HEK293T (cell line): ENCODE data around the gene CDON.

Experiments
- BHLHE40 ChIP-seq: fragments of 450-650 bp; IDR thresholded peaks from 2 replicates; pipeline ENCODE4 v1.6.1; 2016; ENCODE audit warnings: mild to moderate bottlenecking, moderate library complexity, borderline replicate concordance
- ELF4 ChIP-seq: fragments of 450-650 bp; IDR thresholded peaks from 2 replicates; pipeline ENCODE4 v1.6.1; 2017; ENCODE audit warnings: antibody characterized with exemption
- FOXK2 ChIP-seq: fragments of 450-650 bp; IDR thresholded peaks from 2 replicates; pipeline ENCODE4 v1.6.1; 2016; ENCODE audit warnings: mild to moderate bottlenecking
- FOXM1 ChIP-seq: fragments of 450-650 bp; IDR thresholded peaks from 2 replicates; pipeline ENCODE4 v1.6.1; 2017; ENCODE audit warnings: mild to moderate bottlenecking, borderline replicate concordance
- HDGF ChIP-seq: fragments of 450-650 bp; IDR thresholded peaks from 2 replicates; pipeline ENCODE4 v1.6.1; 2017; ENCODE audit warnings: antibody characterized with exemption, borderline replicate concordance
- L3MBTL2 ChIP-seq: fragments of 450-650 bp; conservative IDR thresholded peaks from 2 replicates; pipeline ENCODE4 v1.6.1; 2016; ENCODE audit warnings: mild to moderate bottlenecking
- NFRKB ChIP-seq: fragments of 450-650 bp; IDR thresholded peaks from 2 replicates; pipeline ENCODE4 v1.6.1; 2016; ENCODE audit warnings: mild to moderate bottlenecking, moderate library complexity
- PKNOX1 ChIP-seq: fragments of 450-650 bp; IDR thresholded peaks from 2 replicates; pipeline ENCODE4 v1.6.1; 2016
- SP1 ChIP-seq: fragments of 450-650 bp; IDR thresholded peaks from 2 replicates; pipeline ENCODE4 v1.6.1; 2017
- SUZ12 ChIP-seq: fragments of 450-650 bp; IDR thresholded peaks from 2 replicates; pipeline ENCODE4 v1.6.1; 2016; ENCODE audit warnings: mild to moderate bottlenecking
- TARDBP ChIP-seq: fragments of 450-650 bp; IDR thresholded peaks from 2 replicates; pipeline ENCODE4 v1.6.1; 2016
- ZNF384 ChIP-seq: fragments of 450-650 bp; IDR thresholded peaks from 2 replicates; pipeline ENCODE4 v1.6.1; 2016

- no peak for TF ChIP-seq FOXK2
- TF ChIP-seq PKNOX1: no peak
- no peak for TF ChIP-seq SP1
- TF ChIP-seq HDGF: no peak
- no peak for TF ChIP-seq ZNF384
- TF ChIP-seq BHLHE40: no peak
- TF ChIP-seq SUZ12: no peak
- TF ChIP-seq FOXM1: no peak; the same call in 1 of the 2 replicates
- no peak for TF ChIP-seq L3MBTL2
- TF ChIP-seq NFRKB: no peak
- TF ChIP-seq ELF4: no peak
- TF ChIP-seq TARDBP: no peak
Measured at GRCh38 chr11:125943661-125944349, 118.9 kb downstream of the CDON start.
